ENCODE measurements around the gene FERMT2.
A peak's percentile ranks its signal among the peaks of the same experiment; 100 is the strongest.
"Not testable (repeated sequence)": the region's sequence is repeated elsewhere in the genome, so short reads cannot be mapped to it uniquely, and the experiment has no call there.

Gene FERMT2

GRCh38 chr14:52944254-52944653 lies 6.6 kb downstream of the FERMT2 start:
- no peak for DNase-seq (ENCODE audit: low spot score)

GRCh38 chr14:52939427-52939826 lies 11.4 kb downstream of the FERMT2 start:
- no peak for DNase-seq (ENCODE audit: low spot score)

DNA sequence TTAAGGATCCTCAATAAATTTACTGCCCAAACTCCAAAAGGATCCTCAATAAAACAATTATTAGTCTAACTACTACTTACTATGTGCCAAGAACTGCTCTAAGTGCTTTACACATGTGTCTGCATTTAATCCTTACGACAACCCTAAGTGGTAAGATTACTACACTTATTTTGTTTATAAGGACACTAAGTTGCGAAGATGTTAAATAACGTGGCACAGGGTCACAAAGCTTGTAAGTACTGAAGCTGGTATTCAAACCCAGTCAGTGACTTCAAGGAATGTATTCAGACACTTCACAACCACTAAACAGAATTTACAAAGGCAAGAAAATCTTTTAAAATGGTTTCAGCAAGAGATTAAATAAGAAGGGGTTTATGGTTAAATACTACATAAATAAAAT lies 13.0 kb downstream of the FERMT2 start:
- no peak for DNase-seq (ENCODE audit: low spot score)

- no peak for DNase-seq (ENCODE audit: low spot score)
Measured at GRCh38 chr14:52937306-52937705, 13.5 kb downstream of the FERMT2 start.

DNA sequence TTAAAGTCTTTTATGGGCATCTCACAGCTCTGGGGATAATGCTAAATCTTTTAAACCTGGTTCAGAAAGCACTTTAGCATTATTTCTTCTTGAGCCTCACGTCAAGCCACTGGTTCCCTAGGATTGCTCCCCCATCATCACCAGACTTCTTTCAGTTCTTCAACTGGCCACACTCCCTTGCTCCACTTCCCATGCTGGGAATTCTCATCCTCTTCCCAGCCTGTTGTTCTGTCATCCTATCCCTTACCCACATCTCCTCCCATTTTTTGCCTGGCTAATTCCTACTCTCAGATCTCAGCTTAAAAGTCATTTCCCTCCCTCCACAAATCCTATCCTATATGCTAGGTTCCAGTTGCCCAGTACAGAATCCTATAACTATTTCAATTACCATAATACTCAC lies 14.4 kb downstream of the FERMT2 start:
- no peak for DNase-seq (ENCODE audit: low spot score)

GRCh38 chr14:52935833-52936232 lies 15.0 kb downstream of the FERMT2 start:
- no peak for DNase-seq (ENCODE audit: low spot score)

- DNase-seq (ENCODE audit: low spot score) = no peak
Measured at GRCh38 chr14:52934762-52935161, 16.1 kb downstream of the FERMT2 start.

DNA sequence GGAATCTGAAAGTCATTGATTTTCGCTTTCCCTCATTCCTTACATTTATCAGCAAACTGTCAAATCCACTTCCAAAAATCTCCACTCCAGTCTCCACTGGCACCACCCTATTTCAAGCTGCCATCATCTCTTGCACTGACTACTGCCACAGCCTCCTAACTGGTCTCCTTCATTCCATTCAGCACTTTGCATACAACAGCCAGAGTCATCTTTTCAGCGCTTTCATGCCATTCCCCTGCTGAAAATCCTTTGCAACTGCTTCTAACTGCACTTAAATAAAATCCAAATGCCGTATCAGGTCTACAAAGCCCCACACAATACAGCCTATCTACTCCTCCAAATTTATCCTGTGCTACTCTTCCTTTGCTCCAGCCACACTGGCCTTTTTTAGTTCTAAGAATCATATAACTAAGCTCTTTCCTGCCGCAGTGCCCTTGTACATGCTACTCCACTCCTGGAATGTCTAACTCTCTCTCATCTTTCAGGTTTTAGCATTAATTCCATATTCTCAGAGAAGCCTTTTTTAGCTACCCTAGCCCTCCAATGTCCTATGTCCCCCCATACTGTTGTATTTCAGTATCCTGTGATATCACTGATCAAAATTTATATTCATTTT lies 21.6 kb downstream of the FERMT2 start:
- no peak for DNase-seq (ENCODE audit: low spot score)

- no peak for DNase-seq (ENCODE audit: low spot score)
Measured at GRCh38 chr14:52926953-52927352, 23.9 kb downstream of the FERMT2 start.

GRCh38 chr14:52923902-52924575 lies 26.8 kb downstream of the FERMT2 start:
- peak; percentile 47 for DNase-seq (ENCODE audit: low spot score)

DNA sequence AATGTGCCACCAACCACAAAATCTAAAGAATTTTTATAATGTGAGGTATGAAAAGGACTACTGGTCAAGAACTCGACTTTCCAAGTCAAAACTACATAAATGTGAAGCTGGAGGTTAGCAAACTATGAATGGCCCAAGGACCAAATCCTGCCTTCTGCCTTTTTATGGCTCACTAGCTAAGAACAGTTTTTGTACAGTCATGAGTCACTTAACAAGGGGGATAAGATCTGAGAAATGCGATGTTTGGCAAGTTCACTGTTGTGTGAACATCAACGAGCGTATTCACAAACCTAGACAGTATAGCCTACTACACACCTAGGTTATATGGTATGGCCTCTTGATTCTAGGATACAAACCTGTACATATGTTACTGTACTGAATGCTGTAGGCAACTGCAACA lies 28.2 kb downstream of the FERMT2 start:
- DNase-seq (ENCODE audit: low spot score) = no peak

DNA sequence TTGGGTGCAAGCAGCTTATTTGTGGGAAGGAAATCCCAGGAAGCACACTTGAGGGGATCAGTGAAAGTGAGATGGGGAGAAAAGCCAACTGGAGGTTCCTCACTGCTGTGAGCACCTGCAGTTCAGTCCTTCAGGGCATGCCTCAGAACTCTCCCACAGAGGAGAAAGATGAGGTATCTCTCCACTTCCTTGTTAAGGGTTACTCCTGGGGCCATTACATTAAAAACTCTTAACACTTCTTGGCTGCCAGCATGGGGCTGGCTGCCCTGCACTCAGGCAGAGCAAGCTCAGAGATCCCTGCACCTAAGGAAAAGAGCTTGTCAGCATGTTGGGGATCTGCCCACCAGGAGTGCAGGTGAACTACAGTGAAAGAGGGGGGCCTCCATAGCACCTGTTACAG lies 28.8 kb downstream of the FERMT2 start:
- DNase-seq (ENCODE audit: low spot score) = no peak

GRCh38 chr14:52920411-52920810 lies 30.4 kb downstream of the FERMT2 start:
- not testable (repeated sequence) for DNase-seq (ENCODE audit: low spot score)

DNA sequence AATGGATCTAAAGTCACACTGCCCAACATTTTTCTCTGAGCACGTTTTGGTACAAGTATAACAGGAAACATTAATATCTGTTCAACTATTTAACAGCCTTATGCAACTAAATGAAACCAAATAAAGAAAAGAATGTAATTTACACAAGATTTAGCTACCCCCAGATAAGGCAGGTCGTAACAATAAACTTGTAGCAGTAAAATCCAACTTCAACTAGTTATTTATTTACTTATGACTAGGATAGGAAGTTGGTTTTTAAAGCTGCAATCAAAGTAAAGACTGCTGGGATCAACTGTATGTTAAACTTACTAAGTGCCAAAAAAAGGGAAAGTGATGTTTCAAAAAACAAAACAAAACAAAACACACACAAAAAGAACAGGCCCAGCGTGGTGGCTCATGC lies 30.9 kb downstream of the FERMT2 start:
- no peak for DNase-seq (ENCODE audit: low spot score)

DNA sequence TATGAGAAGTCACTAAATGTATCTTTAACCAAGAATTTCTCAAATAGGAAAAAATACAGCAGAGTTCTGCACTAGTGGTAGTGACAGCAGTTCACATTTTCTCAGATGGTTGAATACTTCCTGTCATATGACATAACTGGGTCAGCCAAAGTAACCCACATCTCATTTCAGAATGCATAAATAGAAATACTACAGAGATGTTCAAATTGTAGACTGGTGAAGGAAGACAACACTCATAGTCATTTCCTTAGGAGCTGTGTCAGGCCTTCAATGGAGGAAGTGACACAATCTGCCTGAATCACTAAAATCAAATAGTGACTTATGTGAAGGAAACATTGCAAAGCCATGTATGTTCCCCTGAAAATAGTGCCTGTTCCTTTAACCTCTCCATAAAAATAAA lies 32.4 kb downstream of the FERMT2 start:
- DNase-seq (ENCODE audit: low spot score) = no peak

DNA sequence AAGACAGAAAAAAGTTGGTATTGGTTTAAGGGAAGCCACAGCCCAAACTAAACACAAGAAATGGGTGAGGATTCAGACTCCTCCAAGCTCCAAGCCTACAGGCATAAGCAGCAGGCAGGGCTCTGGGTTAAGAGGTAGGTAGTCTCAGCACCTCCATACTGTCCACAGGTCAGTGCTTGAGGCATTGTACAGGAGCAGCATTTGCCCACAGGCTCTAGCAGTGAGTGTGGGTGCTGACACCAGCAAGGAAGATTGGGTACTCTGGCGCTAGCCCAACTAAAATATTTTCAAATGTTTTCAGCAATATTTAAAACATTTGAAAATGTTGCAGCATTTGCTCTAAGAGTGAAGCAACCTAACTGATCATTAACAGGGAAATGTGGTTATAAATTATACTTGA lies 33.1 kb downstream of the FERMT2 start:
- no peak for DNase-seq (ENCODE audit: low spot score)

GRCh38 chr14:52914295-52914694 lies 36.6 kb downstream of the FERMT2 start:
- DNase-seq (ENCODE audit: low spot score) = no peak

DNA sequence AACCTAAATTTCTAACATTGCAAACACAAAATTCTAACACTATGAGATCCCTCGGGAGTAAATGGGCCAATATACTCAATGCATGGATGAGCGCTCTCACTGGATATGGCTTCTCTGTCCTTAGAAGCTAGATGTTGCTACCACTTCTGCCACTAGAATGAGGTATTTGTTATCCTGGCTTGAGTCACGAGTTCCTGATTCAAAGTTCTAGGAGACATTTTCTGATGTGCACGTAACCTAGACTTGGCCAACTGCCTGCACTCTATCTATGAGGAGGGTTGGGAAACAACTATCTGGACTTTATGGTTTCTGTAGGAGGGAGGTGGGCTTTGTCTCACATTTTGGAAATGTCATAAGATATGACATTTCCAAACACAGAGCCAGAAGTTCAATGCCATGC lies 37.6 kb downstream of the FERMT2 start:
- no peak for DNase-seq (ENCODE audit: low spot score)

DNA sequence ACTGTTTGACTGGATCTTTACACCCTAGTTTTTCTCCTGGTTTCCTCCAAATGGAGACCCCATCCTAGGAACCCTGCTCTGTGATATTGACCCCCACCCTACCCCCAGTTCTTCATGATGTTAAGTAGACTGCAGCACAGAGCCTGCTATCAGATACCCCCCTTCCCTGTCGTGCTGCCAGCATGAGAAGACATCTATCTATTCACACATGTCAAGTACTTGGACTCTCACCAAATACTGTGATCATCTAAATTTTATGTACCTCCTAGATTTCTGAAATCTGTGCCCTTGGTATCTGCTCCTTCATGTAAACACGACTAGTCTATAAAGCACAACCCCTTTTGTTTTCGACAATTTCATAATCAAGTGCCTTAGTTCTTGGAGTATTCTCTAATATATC lies 38.9 kb downstream of the FERMT2 start:
- no peak for DNase-seq (ENCODE audit: low spot score)

- DNase-seq (ENCODE audit: low spot score) = no peak
Measured at GRCh38 chr14:52910572-52910971, 40.3 kb downstream of the FERMT2 start.

- DNase-seq (ENCODE audit: low spot score) = no peak
Measured at GRCh38 chr14:52907949-52908348, 42.9 kb downstream of the FERMT2 start.

DNA sequence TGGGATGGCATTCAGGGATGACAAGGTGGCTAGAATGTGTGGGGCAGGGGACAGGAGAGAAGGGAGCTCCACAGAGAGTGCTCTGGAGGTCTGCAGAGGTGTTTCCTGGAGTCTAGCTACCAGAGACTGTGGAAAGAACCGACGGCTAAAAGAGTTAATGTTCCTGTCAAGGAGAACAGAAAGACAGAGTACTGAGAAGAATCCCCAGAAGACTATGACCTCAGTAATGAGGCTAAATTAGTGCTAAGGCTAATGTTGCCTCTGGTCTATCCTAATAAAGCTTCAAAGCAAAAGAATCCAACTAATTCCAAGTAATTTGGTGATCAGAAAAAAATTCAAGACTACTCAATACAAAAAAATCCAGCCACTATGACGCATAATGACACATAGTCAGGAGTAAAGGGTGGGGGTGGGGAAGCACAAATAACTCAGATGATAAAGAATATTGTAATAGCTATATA lies 44.7 kb downstream of the FERMT2 start:
- no peak for DNase-seq (ENCODE audit: low spot score)

- no peak for DNase-seq (ENCODE audit: low spot score)
Measured at GRCh38 chr14:52902971-52903619, 47.8 kb downstream of the FERMT2 start.

Measured in iPS-NIHi11 (cell line).